ENCODE measurements around the gene SCGB3A2. TPM values are rescaled to one million over a fixed set of nuclear protein-coding genes. Genes with fewer than 3 reads are reported as not detected.

Gene SCGB3A2
- polyA plus RNA-seq, 1 donor (not counting 4 experiments of a cell fraction or from before 2014, with no cell fraction given) = not detected

DNA sequence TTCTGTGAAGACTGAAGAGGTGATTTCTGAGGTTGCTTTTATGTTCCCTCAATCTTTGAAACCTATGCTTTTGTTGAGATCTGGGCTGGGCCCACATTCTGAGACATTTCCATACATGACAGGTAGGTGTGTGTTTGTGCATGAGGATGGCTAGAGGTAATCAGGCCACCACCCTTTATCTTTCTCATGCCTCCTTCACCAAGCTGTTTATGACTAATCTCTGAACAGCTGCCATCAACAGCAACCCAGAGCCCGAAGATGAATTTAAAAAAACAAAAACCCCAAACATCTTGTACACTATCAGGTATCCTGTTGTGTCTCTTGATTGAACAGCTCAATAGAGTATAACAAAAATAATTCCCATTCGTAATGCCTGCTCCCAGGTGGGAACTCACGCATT, 40.4 kb downstream of the SCGB3A2 start:
- Histone ChIP-seq H3K4me3 (ENCODE audit: control insufficient read depth in 2 of 3, extremely low read depth in 1 of 3, insufficient read depth in 2 of 3, low read depth in 1 of 3, low read length in 3 of 3) (no peak overlapping the region), H3K9me3 (ENCODE audit: control insufficient read depth, low read depth, low read length) (no peaks in the 10 kb centered on the region), H3K27ac (ENCODE audit: control insufficient read depth, insufficient read depth, low read length) (no peak overlapping the region), H3K36me3 (ENCODE audit: control insufficient read depth in 2 of 2, extremely low read depth in 1 of 2, insufficient read depth in 2 of 2, low read length in 2 of 2) (no peaks in the 10 kb centered on the region), H3K79me2 (ENCODE audit: control insufficient read depth, insufficient read depth, low read length) (no peaks in the 10 kb centered on the region), H3K27me3 (ENCODE audit: control insufficient read depth, extremely low read depth, insufficient read depth, low read length) (no peaks in the 10 kb centered on the region), H3K4me1 (ENCODE audit: control insufficient read depth, extremely low read depth, insufficient read depth, low read length) (peaks cover 10% of the 10 kb centered on the region), H4K20me1 (ENCODE audit: control insufficient read depth, extremely low read depth, insufficient read depth, low read length) (no peaks in the 10 kb centered on the region), H3K4me2 (ENCODE audit: control insufficient read depth, extremely low read depth, insufficient read depth, low read depth, low read length) (no peak overlapping the region), H3K9me1 (ENCODE audit: control insufficient read depth, extremely low read depth, insufficient read depth, low read length) (no peaks in the 10 kb centered on the region), H3K9ac (ENCODE audit: control insufficient read depth, extremely low read depth, insufficient read depth, low read length) (no peak overlapping the region), H2AFZ (ENCODE audit: control insufficient read depth, low read length) (no peak overlapping the region)
- dilution Hi-C loops (cut with MboI; ENCODE audit: extremely low pct_ligation_motif_present, low sequenced_read_pairs) = no loop called here
- DNase-seq (ENCODE audit: low read depth, low spot score) = no peak
- FAIRE-seq = peak; percentile 52
- TF ChIP-seq CTCF (optimal IDR thresholded peaks at IDR 0.05 in 1 of 3, IDR thresholded peaks at IDR 0.05 in 1 of 3, conservative IDR thresholded peaks at IDR 0.05 in 1 of 3; ENCODE audit: extremely low read depth in 1 of 3, insufficient read depth in 2 of 3, low read length in 3 of 3) = no peak
- no peak for TF ChIP-seq EZH2 (IDR thresholded peaks at IDR 0.05; ENCODE audit: low read length)

DNA sequence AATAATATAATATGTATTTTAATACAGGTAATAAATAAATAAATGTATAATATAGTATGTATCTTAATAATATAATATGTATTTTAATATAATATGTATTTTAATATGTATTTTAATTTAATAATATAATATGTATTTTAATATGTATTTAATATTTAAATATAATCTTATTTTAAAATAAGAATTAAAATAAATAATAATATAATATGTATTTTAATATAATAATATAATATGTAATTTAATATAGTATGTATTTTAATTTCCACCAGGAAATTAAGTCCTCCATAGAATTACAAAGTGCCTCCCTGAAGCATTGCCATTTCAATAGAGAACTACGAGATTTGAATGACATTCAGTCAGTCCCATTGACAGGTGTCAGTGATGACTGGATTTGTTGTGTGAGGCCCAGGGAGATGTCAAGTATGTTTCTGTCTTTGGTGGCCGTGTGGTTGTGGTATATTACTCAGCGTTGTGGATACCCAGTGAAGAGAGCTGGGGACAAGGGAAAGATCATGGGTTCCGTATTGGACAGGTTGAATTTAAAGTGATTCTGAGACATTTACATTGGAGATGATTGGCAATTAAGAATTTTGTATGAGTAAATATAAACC, 42.0 kb downstream of the SCGB3A2 start:
- no peaks in the 10 kb centered on the region for H3K9me1 ChIP-seq (ENCODE audit: control insufficient read depth, extremely low read depth, insufficient read depth, low read length)
- peaks cover 10% of the 10 kb centered on the region for H3K4me1 ChIP-seq (ENCODE audit: control insufficient read depth, extremely low read depth, insufficient read depth, low read length)
- dilution Hi-C loops (cut with MboI; ENCODE audit: extremely low pct_ligation_motif_present, low sequenced_read_pairs) = no loop called here
- H3K4me3 ChIP-seq (ENCODE audit: control insufficient read depth in 2 of 3, extremely low read depth in 1 of 3, insufficient read depth in 2 of 3, low read depth in 1 of 3, low read length in 3 of 3) = no peak overlapping the region
- H3K27ac ChIP-seq (ENCODE audit: control insufficient read depth, insufficient read depth, low read length) = no peak overlapping the region
- H3K27me3 ChIP-seq (ENCODE audit: control insufficient read depth, extremely low read depth, insufficient read depth, low read length) = no peaks in the 10 kb centered on the region
- no peak overlapping the region for H3K4me2 ChIP-seq (ENCODE audit: control insufficient read depth, extremely low read depth, insufficient read depth, low read depth, low read length)
- DNase-seq (ENCODE audit: low read depth, low spot score) (no peak), FAIRE-seq (no peak)
- no peaks in the 10 kb centered on the region for H4K20me1 ChIP-seq (ENCODE audit: control insufficient read depth, extremely low read depth, insufficient read depth, low read length)
- no peak overlapping the region for H2AFZ ChIP-seq (ENCODE audit: control insufficient read depth, low read length)
- H3K9me3 ChIP-seq (ENCODE audit: control insufficient read depth, low read depth, low read length) = no peaks in the 10 kb centered on the region
- no peaks in the 10 kb centered on the region for H3K79me2 ChIP-seq (ENCODE audit: control insufficient read depth, insufficient read depth, low read length)
- no peak overlapping the region for H3K9ac ChIP-seq (ENCODE audit: control insufficient read depth, extremely low read depth, insufficient read depth, low read length)
- no peak for TF ChIP-seq CTCF (optimal IDR thresholded peaks at IDR 0.05 in 1 of 3, IDR thresholded peaks at IDR 0.05 in 1 of 3, conservative IDR thresholded peaks at IDR 0.05 in 1 of 3; ENCODE audit: extremely low read depth in 1 of 3, insufficient read depth in 2 of 3, low read length in 3 of 3)
- no peak for TF ChIP-seq EZH2 (IDR thresholded peaks at IDR 0.05; ENCODE audit: low read length)
- no peaks in the 10 kb centered on the region for H3K36me3 ChIP-seq (ENCODE audit: control insufficient read depth in 2 of 2, extremely low read depth in 1 of 2, insufficient read depth in 2 of 2, low read length in 2 of 2)
